OCI-LY1 (cell line): ENCODE measurements around the gene ARHGAP28.

ENCODE experiments used
- EZH2 ChIP-seq: fragments of 200-600 bp; sonication (generic), shearing (Covaris generic); IDR thresholded peaks from 2 replicates; pipeline ENCODE4 v1.8.0; 2017; ENCODE audit warnings: borderline replicate concordance, mixed run types, mild to moderate bottlenecking, antibody characterized with exemption, low read length, moderate library complexity, mixed read lengths
- TF ChIP-seq, protein P1 (sequence below): fragments of 200-600 bp; sonication (generic), shearing (Covaris generic); IDR thresholded peaks from 2 replicates; pipeline ENCODE4 v1.5.1; 2017; ENCODE audit warnings: mild to moderate bottlenecking, antibody characterized with exemption, low read length, moderate library complexity, mixed read lengths

DNA sequence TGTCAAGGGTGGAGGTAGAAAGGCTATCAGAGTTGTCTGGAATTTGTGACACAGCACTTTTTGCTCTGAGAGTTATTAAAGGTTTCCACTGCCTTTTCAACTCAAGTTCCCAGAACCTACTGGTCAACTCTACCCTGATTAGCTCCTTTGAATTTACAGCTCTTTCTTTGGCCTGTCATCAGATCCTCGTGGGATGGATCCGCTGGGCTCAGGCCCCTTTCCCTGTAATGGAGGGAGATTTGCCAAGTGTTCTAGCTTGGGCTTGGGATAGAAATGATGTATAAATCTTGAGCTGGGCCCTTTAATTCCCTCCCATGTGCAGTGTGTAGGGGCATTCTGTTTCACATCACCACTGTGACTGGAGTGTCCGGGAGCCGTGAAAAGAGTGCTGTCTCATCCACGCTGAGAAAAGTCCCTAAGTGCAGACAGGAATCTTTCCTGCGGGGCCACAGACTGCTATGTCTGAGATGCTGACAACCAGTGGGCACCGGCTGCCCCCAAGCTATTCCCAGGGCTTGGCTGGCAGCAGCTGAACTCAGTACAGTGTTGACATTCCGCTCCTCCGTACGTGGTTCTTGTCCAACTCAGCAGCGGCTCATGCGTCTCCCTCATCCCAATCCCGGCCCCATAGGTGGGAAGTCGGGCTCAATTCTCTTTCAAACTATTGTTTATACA is 46.9 kb upstream of the ARHGAP28 start:
- TF ChIP-seq, protein P1, sequence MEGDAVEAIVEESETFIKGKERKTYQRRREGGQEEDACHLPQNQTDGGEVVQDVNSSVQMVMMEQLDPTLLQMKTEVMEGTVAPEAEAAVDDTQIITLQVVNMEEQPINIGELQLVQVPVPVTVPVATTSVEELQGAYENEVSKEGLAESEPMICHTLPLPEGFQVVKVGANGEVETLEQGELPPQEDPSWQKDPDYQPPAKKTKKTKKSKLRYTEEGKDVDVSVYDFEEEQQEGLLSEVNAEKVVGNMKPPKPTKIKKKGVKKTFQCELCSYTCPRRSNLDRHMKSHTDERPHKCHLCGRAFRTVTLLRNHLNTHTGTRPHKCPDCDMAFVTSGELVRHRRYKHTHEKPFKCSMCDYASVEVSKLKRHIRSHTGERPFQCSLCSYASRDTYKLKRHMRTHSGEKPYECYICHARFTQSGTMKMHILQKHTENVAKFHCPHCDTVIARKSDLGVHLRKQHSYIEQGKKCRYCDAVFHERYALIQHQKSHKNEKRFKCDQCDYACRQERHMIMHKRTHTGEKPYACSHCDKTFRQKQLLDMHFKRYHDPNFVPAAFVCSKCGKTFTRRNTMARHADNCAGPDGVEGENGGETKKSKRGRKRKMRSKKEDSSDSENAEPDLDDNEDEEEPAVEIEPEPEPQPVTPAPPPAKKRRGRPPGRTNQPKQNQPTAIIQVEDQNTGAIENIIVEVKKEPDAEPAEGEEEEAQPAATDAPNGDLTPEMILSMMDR = no peak
- TF ChIP-seq EZH2 = no peak
